Calu3 (cell line): ENCODE results near the gene PPHLN1. TPM values are rescaled to one million over a fixed set of nuclear protein-coding genes. Genes with fewer than 3 reads are reported as not detected.

ENCODE experiments used
- BruUV-seq: library from RNA; stranded (reverse); fragments of 400-500 nt; replicated peaks from 2 replicates; lab custom pipeline; 2021; lab: Mats Ljungman, UMichigan
- CTCF ChIA-PET: fragments of 300-600 bp; sonication (Branson Sonifier 250); formaldehyde crosslinking; loops from one replicate; lab custom pipeline; 2022; ENCODE audit warnings: antibody characterized with exemption; lab: Charles Lee
- DNase-seq: peaks from one replicate; pipeline ENCODE4 v3.0.0; 2022
- H3K27ac Mint-ChIP-seq: one replicate; pipeline ENCODE4 v1.8.0; 2022; ENCODE audit warnings: mixed read lengths; ENCODE audit not compliant: unreplicated experiment
- H3K27me3 Mint-ChIP-seq: one replicate; pipeline ENCODE4 v1.8.0; 2022; ENCODE audit warnings: mixed read lengths; ENCODE audit not compliant: unreplicated experiment
- H3K36me3 Mint-ChIP-seq: one replicate; pipeline ENCODE4 v1.8.0; 2022; ENCODE audit warnings: mild to moderate bottlenecking, moderate library complexity, mixed read lengths; ENCODE audit not compliant: insufficient read depth, unreplicated experiment
- H3K4me1 Mint-ChIP-seq: one replicate; pipeline ENCODE4 v1.8.0; 2022; ENCODE audit warnings: mild to moderate bottlenecking, low read depth, mixed read lengths; ENCODE audit not compliant: unreplicated experiment
- H3K4me3 Mint-ChIP-seq: one replicate; pipeline ENCODE4 v1.8.0; 2022; ENCODE audit warnings: mild to moderate bottlenecking, low read depth, moderate library complexity, mixed read lengths; ENCODE audit not compliant: unreplicated experiment
- H3K9me3 Mint-ChIP-seq: one replicate; pipeline ENCODE4 v1.8.0; 2022; ENCODE audit warnings: low read depth, mixed read lengths; ENCODE audit not compliant: unreplicated experiment
- CTCF ChIP-seq: fragments of 200-600 bp; IDR thresholded peaks from one replicate; pipeline ENCODE4 v1.8.0; 2022; ENCODE audit warnings: antibody characterized with exemption; ENCODE audit not compliant: unreplicated experiment
- intact Hi-C: fragments of 100-400 bp; cut with micrococcal nuclease; formaldehyde crosslinking; loops from one replicate; pipeline ENCODE4 v1.10.0; 2022; ENCODE audit not compliant: unreplicated experiment
- total RNA-seq: library from RNA; stranded (reverse); gene quantifications from 2 replicates; pipeline ENCODE4 v1.2.3, GENCODE V29; 2022

The PPHLN1 gene
- total RNA-seq, 1 experiment from 2014 or later = 41.5 TPM

DNA sequence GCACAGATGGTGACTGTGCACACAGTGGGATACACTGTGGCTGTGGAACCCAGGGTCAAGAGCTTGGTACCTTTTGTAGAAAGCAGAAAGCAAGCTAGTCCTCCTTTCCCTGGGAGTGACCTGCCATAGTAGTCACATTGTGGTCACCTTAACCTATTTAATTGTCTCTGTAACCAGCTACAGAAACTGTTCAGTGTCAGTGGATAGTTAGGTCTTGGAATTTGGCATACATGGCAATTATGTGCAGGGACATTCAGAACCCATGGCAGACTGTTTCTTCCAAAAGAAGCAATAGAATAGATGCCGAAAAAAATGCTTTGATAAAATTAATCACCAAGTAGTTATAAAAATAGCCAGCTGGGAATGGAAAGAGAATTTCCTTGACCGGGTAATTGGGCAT, 30.4 kb downstream of the PPHLN1 start:
- Mint-ChIP-seq H3K4me3 (no peak overlapping the region), H3K27ac (no peak overlapping the region), H3K4me1 (no peaks in the 10 kb centered on the region), H3K36me3 (peaks cover 5% of the 10 kb centered on the region), H3K27me3 (no peaks in the 10 kb centered on the region), H3K9me3 (no peaks in the 10 kb centered on the region)
- intact Hi-C loops = no loop called here
- no TSS peak for BruUV-seq
- no peak for TF ChIP-seq CTCF
- CTCF ChIA-PET = no interaction called here
- DNase-seq = no peak

DNA sequence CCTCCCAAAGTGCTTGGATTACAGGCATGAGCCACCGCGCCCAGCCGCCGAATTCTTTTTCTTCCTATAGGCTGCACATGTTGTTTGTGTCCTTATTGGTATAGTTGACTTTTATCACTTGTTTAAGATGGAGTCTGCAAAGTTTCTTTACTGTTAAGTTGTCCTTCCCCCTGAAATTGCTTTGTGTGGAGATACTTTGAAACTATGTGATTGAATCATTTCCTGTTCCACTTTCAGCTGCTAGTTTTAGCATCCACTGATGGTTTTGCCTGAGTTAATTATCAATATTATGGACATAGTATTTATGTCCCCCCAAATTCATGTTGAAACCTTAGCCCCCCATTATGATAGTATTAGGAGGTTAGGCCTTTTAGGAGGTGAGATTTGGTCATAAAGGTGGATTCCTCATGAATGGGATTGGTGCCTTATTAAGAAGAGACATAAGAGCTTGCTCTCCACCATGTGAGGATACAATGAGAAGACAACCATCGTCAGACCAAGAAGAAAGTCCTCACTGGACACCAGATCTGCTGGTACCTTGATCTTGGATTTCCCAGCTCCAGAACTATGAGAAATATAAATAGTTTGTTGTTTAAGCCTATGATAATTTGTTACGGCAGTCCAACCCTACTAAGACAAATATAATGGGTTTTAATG, 34.9 kb downstream of the PPHLN1 start:
- Mint-ChIP-seq H3K9me3 (no peaks in the 10 kb centered on the region), H3K4me3 (no peak overlapping the region), H3K27me3 (no peaks in the 10 kb centered on the region), H3K27ac (no peak overlapping the region), H3K36me3 (peaks cover 5% of the 10 kb centered on the region), H3K4me1 (no peaks in the 10 kb centered on the region)
- CTCF ChIA-PET = no interaction called here
- intact Hi-C loops = no loop called here
- no peak for DNase-seq
- BruUV-seq = no TSS peak
- TF ChIP-seq CTCF = no peak

DNA sequence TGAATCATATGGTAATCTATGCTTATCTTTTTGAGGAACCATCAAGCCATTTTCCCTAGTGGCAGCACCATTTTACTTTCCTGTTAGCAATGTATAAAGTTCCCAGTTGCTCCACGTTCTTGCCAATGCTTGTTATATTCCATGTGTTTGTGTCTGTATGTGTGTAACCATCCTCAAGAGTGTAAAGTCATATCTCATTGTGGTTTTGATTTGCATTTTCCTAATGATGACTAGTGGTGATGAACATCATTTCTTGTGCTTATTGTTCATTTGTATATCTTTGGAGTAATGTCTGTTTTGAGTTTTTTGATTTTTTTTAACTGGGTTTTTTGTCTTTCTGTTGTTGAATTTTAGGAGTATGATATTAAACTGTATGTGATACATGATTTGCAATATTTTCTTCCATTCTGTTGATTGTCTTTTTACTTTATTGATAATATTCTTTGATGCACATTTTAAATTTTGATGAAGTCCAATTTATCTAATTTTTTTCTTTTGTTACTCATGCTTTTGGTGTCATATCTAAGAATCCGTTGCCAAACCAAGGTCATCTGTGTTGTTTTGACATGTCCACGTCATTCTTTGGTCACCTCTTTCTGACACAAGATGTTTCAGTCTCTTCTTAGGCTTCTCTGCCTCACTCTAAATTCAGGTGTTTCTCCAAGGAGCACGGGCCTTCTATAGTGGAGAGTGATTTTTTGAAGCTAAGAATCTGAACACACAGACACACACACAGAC, 36.1 kb downstream of the PPHLN1 start:
- no peaks in the 10 kb centered on the region for H3K4me1 Mint-ChIP-seq
- H3K9me3 Mint-ChIP-seq = no peaks in the 10 kb centered on the region
- no peak overlapping the region for H3K4me3 Mint-ChIP-seq
- no peak for DNase-seq
- H3K27me3 Mint-ChIP-seq = no peaks in the 10 kb centered on the region
- BruUV-seq = no TSS peak
- CTCF ChIA-PET = no interaction called here
- intact Hi-C loops = loop anchor here (1.0 kb wide), 1 partner anchor 19 kb away; no protein-coding TSS in a partner anchor
- peaks cover 5% of the 10 kb centered on the region for H3K36me3 Mint-ChIP-seq
- H3K27ac Mint-ChIP-seq = no peak overlapping the region
- TF ChIP-seq CTCF = no peak

- no peak for TF ChIP-seq CTCF
- H3K4me1 Mint-ChIP-seq = no peaks in the 10 kb centered on the region
- H3K36me3 Mint-ChIP-seq = peaks cover 5% of the 10 kb centered on the region
- H3K9me3 Mint-ChIP-seq = no peaks in the 10 kb centered on the region
- no TSS peak for BruUV-seq
- no peak overlapping the region for H3K27ac Mint-ChIP-seq
- H3K27me3 Mint-ChIP-seq = no peaks in the 10 kb centered on the region
- CTCF ChIA-PET = no interaction called here
- H3K4me3 Mint-ChIP-seq = no peak overlapping the region
- DNase-seq = no peak
- intact Hi-C loops = loop anchor here (1.0 kb wide), 1 partner anchor 19 kb away; no protein-coding TSS in a partner anchor
These were observed 36.8 kb downstream of the PPHLN1 start for GRCh38 chr12:42362647-42363260.
